ENCODE measurements around the gene CTTN. TPM values are rescaled to one million over a fixed set of nuclear protein-coding genes. Genes with fewer than 3 reads are reported as not detected.

Gene CTTN
- total and polyA plus RNA-seq, 2 experiments from 2014 or later, result 72.5 to 245 TPM

DNA sequence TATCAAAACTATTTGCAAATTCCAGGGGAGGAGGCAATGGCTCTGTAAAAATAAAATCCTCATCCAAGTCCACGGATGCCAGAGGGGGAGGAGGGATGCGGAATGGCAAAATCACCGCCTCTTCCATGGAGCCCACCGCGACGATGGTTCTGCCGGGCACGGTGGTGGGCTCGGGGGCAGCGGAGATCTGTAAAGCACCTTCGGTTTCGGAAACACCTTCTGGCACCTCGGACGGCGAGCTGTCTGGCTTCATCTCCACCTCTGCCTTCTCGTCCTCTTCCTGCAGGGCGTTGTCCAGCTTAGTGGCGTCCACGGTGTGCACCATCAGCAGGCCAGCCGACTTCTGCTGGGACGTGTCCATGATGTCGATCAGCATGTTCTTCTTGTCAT lies 87.7 kb downstream of the CTTN start:
- TF ChIP-seq, protein P1, sequence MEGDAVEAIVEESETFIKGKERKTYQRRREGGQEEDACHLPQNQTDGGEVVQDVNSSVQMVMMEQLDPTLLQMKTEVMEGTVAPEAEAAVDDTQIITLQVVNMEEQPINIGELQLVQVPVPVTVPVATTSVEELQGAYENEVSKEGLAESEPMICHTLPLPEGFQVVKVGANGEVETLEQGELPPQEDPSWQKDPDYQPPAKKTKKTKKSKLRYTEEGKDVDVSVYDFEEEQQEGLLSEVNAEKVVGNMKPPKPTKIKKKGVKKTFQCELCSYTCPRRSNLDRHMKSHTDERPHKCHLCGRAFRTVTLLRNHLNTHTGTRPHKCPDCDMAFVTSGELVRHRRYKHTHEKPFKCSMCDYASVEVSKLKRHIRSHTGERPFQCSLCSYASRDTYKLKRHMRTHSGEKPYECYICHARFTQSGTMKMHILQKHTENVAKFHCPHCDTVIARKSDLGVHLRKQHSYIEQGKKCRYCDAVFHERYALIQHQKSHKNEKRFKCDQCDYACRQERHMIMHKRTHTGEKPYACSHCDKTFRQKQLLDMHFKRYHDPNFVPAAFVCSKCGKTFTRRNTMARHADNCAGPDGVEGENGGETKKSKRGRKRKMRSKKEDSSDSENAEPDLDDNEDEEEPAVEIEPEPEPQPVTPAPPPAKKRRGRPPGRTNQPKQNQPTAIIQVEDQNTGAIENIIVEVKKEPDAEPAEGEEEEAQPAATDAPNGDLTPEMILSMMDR (IDR thresholded peaks at IDR 0.05; ENCODE audit: low read depth, low read length), result no peak
- Histone ChIP-seq H3K27ac (no peak overlapping the region), H3K4me1 (ENCODE audit: low read depth) (peaks cover 11% of the 10 kb centered on the region), H3K9me3 (ENCODE audit: low read depth) (no peaks in the 10 kb centered on the region), H3K27me3 (no peaks in the 10 kb centered on the region), H3K4me3 (no peak overlapping the region), H3K36me3 (no peaks in the 10 kb centered on the region)
- DNase-seq (ENCODE audit: low read depth in 1 of 2, low spot score in 1 of 2), result no peak

Other genes with a start within 250 kb of the CTTN start
- 30.1 and 34.0 TPM in 2 replicates for gene FADD, start 195.2 kb upstream of the CTTN start, total RNA-seq
- 34.8 and 37.1 TPM in 2 replicates for gene FADD, start 195.2 kb upstream of the CTTN start, polyA plus RNA-seq
- gene PPFIA1, start 127.8 kb upstream of the CTTN start, total RNA-seq, result 33.9 and 48.1 TPM in 2 replicates
- gene PPFIA1, start 127.8 kb upstream of the CTTN start, polyA plus RNA-seq, result 34.1 and 47.4 TPM in 2 replicates

Data from cardiac muscle cell (in vitro differentiated cells and primary cell).